Suprapubic skin (tissue), 4 donors: ENCODE data around the gene IGF1. TPM values are rescaled to one million over a fixed set of nuclear protein-coding genes. Genes with fewer than 3 reads are reported as not detected.

ENCODE experiments used
- DNase-seq, 2 donors: peaks; one replicate each; pipeline ENCODE4 v3.0.0-alpha.2; 2019; ENCODE audit warnings: low spot score in 2 of 2
- H3K27ac ChIP-seq: fragments of 200-600 bp; sonication (generic); one replicate; pipeline ENCODE4 v1.5.1; 2019
- H3K27me3 ChIP-seq: fragments of 200-600 bp; sonication (generic); one replicate; pipeline ENCODE4 v1.5.1; 2019
- H3K36me3 ChIP-seq: fragments of 200-600 bp; sonication (generic); one replicate; pipeline ENCODE4 v1.5.1; 2019
- H3K4me1 ChIP-seq: fragments of 200-600 bp; sonication (generic); one replicate; pipeline ENCODE4 v1.5.1; 2019
- H3K4me3 ChIP-seq: fragments of 200-600 bp; sonication (generic); one replicate; pipeline ENCODE4 v1.5.1; 2019; ENCODE audit warnings: mild to moderate bottlenecking
- H3K9me3 ChIP-seq: fragments of 200-600 bp; sonication (generic); one replicate; pipeline ENCODE4 v1.5.1; 2019
- CTCF ChIP-seq, 2 donors: fragments of 200-600 bp in 1 of 2; fragments of 450-650 bp in 1 of 2; sonication (generic) in 1 of 2; IDR thresholded peaks; one replicate each; pipeline ENCODE4 v1.5.1; 2016 to 2019; ENCODE audit warnings: antibody characterized with exemption in 2 of 2, mild to moderate bottlenecking in 1 of 2, moderate library complexity in 1 of 2
- EP300 ChIP-seq: sonication (generic); formaldehyde crosslinking; IDR thresholded peaks from one replicate; pipeline ENCODE4 v1.6.1; 2017; ENCODE audit warnings: antibody characterized with exemption
- POLR2A ChIP-seq, 2 donors: fragments of 450-650 bp; IDR thresholded peaks; one replicate each; pipeline ENCODE4 v1.6.1; 2017; ENCODE audit warnings: antibody characterized with exemption in 2 of 2, mild to moderate bottlenecking in 2 of 2, moderate library complexity in 2 of 2
- POLR2AphosphoS5 ChIP-seq, 3 donors: sonication (generic); formaldehyde crosslinking; IDR thresholded peaks; one replicate each; pipeline ENCODE4 v1.6.1; 2017; ENCODE audit warnings: antibody characterized with exemption in 3 of 3
- WGBS: methylation state at CpG from one replicate; pipeline ENCODE4 v1.1.5; 2018; 5-methylcytosine and 5-hydroxymethylcytosine counted together
- total RNA-seq, 4 donors: library from RNA; depleted of rRNA; stranded (reverse); fragments of >200 nt; gene quantifications; one replicate each; pipeline ENCODE4 v1.1.0, GENCODE V29; 2016

IGF1 gene
- total RNA-seq, 4 donors from 2014 or later: 5.9 to 19.7 (median 11.7) TPM

DNA sequence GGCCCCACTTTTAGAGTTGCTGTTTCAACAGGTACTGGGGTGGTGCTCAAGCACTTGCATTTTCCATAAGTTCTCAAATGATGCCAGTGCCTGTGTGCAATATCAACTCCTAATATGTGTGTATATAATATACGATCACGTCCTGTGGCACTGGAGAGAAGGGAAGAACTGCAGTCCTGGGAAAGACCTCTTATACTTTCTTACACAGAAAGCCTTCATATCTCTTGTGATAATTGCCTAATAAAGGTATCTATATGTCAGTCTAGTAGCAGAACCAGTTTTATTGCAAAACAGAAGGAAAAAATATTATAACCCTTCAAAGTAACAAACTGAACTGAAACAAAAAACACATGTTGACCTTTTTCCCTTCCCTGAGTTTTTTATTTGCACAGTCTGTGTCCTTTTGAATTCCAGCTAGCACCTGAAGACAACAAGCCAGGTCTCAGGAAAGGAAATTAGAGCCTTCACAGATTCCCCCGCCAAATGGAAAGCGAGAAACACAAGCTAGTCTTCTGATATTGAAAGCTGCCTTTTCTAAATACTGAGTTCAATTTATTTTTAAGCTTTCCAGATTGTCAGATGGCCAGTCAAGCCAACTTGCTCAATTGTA lies 44.4 kb downstream of the IGF1 start:
- Histone ChIP-seq H3K4me1 (no peaks in the 10 kb centered on the region), H3K27ac (no peak overlapping the region), H3K36me3 (no peaks in the 10 kb centered on the region), H3K4me3 (no peak overlapping the region), H3K9me3 (no peaks in the 10 kb centered on the region), H3K27me3 (no peaks in the 10 kb centered on the region)
- no peak for DNase-seq
- TF ChIP-seq POLR2A (IDR thresholded peaks at IDR 0.05): no peak
- TF ChIP-seq POLR2AphosphoS5 (IDR thresholded peaks at IDR 0.05): no peak
- no peak for TF ChIP-seq CTCF (IDR thresholded peaks at IDR 0.05)
- no peak for TF ChIP-seq EP300
- 86% methylated on average over 4 of the region's 4 CpGs for WGBS

DNA sequence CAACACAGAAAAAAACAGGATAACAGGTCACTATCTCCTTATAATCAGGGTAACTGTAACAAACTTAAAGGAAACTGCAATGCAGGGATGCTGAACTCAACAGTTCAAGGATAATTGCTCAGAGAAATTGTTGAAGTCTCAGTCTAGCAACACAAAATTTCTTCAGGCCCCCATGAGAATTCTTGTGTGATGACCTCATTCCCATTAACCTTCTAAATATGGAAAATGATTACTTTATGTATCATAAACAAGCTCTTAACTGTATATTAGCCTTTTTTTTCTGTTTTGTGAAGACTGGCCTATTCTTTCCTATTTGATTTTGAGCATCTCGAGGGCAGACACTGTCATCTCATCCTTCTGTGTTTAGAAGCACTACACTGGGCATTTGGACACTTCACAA lies 47.1 kb downstream of the IGF1 start:
- Histone ChIP-seq H3K4me1 (no peaks in the 10 kb centered on the region), H3K27ac (no peak overlapping the region), H3K9me3 (no peaks in the 10 kb centered on the region), H3K27me3 (no peaks in the 10 kb centered on the region), H3K4me3 (no peak overlapping the region), H3K36me3 (no peaks in the 10 kb centered on the region)
- TF ChIP-seq POLR2A (IDR thresholded peaks at IDR 0.05) (no peak), POLR2AphosphoS5 (IDR thresholded peaks at IDR 0.05) (no peak), CTCF (IDR thresholded peaks at IDR 0.05) (no peak), EP300 (no peak)
- 84% methylated on average over 1 of the region's 1 CpG for WGBS
- no peak for DNase-seq

GRCh38 chr12:102430661-102431060 lies 49.7 kb downstream of the IGF1 start:
- Histone ChIP-seq H3K27me3 (no peaks in the 10 kb centered on the region), H3K4me1 (peaks cover 18% of the 10 kb centered on the region), H3K9me3 (no peaks in the 10 kb centered on the region), H3K27ac (no peak overlapping the region), H3K36me3 (no peaks in the 10 kb centered on the region), H3K4me3 (no peak overlapping the region)
- TF ChIP-seq POLR2AphosphoS5 (IDR thresholded peaks at IDR 0.05): peak in 1 of 3 donors; percentile 49
- TF ChIP-seq EP300: no peak
- TF ChIP-seq CTCF (IDR thresholded peaks at IDR 0.05): no peak
- DNase-seq: no peak
- 55% methylated on average over 3 of the region's 3 CpGs for WGBS

DNA sequence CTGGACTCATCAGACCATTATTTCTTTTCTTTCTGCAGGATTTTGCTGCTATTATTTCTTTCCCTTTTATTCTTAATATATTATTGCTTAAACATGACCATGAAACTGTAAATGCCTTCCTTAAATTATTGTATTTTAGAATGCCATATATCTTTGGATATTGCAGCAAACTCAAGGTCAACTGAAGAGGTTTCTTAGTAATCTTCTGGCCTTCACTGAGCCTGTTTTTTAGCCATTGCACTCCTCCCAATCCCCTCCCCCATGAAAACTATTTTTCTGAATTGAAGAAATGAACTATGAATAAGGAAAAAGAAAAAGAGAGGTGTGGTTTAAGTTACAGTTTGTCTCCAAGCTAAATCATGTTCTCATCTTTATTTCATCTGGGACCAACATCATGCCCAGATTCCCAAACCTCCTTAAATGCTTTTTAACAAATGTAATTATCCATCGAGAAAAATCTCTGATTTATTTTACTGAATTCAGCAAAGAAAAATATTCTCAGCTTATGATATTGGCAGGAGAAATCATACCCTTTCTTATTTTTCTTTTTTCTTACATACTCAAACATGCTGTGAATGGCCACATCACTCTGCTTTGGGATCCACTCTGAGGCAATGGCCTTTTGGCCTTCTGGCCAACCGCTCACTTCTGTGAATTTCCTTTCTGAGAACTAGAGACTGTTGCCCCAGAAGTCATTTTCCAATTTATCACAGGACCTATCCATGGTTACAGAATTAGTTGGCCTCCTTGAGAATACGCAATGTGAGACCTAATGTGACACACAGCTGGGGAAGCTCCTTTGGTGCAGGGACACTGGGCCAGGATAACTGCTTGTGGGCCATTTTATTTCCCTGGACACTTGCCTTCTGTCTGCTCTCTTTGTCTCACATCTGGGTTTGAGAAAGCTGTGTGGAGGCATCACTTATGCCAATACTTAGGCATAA lies 50.9 kb downstream of the IGF1 start:
- 62% methylated on average over 3 of the region's 3 CpGs for WGBS
- DNase-seq: peak in 1 of 2 donors; percentile 79
- H3K36me3 ChIP-seq: no peaks in the 10 kb centered on the region
- H3K27me3 ChIP-seq: no peaks in the 10 kb centered on the region
- peak overlapping the region; percentile 31 for H3K27ac ChIP-seq
- no peaks in the 10 kb centered on the region for H3K9me3 ChIP-seq
- H3K4me1 ChIP-seq: peaks cover 19% of the 10 kb centered on the region
- TF ChIP-seq POLR2AphosphoS5 (IDR thresholded peaks at IDR 0.05) (peak in 1 of 3 donors; percentile 80), POLR2A (IDR thresholded peaks at IDR 0.05) (no peak), CTCF (IDR thresholded peaks at IDR 0.05) (no peak)
- H3K4me3 ChIP-seq: no peak overlapping the region

DNA sequence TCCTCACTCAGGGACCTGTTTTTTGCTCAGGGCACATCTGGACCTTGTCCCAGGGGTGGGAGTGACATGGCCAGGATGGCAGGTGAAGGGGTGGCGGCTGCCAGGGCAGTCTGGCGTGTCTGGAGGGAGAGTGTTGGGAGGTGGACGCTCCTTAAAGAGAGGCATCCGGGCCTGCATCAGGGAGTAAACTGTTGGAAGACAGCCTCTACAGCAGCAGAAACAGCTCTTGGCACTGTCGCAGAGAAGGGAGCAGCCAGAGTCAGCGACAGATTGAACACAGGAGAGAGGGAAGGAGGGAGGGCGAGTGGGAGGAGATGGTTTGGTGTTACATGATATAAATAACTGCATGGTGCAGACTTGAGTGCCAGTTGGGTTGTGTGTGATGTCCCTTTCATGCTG lies 52.8 kb downstream of the IGF1 start:
- no peak for TF ChIP-seq CTCF (IDR thresholded peaks at IDR 0.05)
- no peak for TF ChIP-seq POLR2A (IDR thresholded peaks at IDR 0.05)
- TF ChIP-seq EP300: no peak
- no peak for TF ChIP-seq POLR2AphosphoS5 (IDR thresholded peaks at IDR 0.05)
- peak overlapping the region; percentile 66 for H3K27ac ChIP-seq
- WGBS: 31% methylated on average over 7 of the region's 7 CpGs
- H3K4me1 ChIP-seq: peaks cover 19% of the 10 kb centered on the region
- H3K36me3 ChIP-seq: no peaks in the 10 kb centered on the region
- no peak for DNase-seq
- no peaks in the 10 kb centered on the region for H3K27me3 ChIP-seq
- no peaks in the 10 kb centered on the region for H3K9me3 ChIP-seq
- no peak overlapping the region for H3K4me3 ChIP-seq
